ENCODE measurements around the gene KCNF1.

KCNF1 gene

GRCh38 chr2:10880586-10881321 lies 31.0 kb upstream of the KCNF1 start:
- DNase-seq (ENCODE audit: low read depth, low spot score), result no peak
- Histone ChIP-seq H3K4me1 (ENCODE audit: insufficient read depth, insufficient read length) (peaks cover 2% of the 10 kb centered on the region), H3K27me3 (ENCODE audit: insufficient read depth, insufficient read length) (no peaks in the 10 kb centered on the region), H3K9ac (ENCODE audit: insufficient read length, low read depth) (no peak overlapping the region), H3K9me3 (ENCODE audit: insufficient read depth, low read length) (no peaks in the 10 kb centered on the region), H3K36me3 (ENCODE audit: insufficient read depth, insufficient read length, low read length) (no peaks in the 10 kb centered on the region), H3K4me3 (ENCODE audit: insufficient read length, low read depth) (no peak overlapping the region)
- TF ChIP-seq ZNF274 (IDR thresholded peaks at IDR 0.05; ENCODE audit: low read depth, low read length) (no peak), YY1 (IDR thresholded peaks at IDR 0.05; ENCODE audit: insufficient read depth, insufficient read length) (no peak), SUZ12 (IDR thresholded peaks at IDR 0.05; ENCODE audit: extremely low read depth, insufficient read depth, insufficient read length) (no peak)

GRCh38 chr2:10882568-10882967 lies 29.2 kb upstream of the KCNF1 start:
- Histone ChIP-seq H3K27me3 (ENCODE audit: insufficient read depth, insufficient read length) (no peaks in the 10 kb centered on the region), H3K4me1 (ENCODE audit: insufficient read depth, insufficient read length) (peaks cover 2% of the 10 kb centered on the region), H3K9me3 (ENCODE audit: insufficient read depth, low read length) (no peaks in the 10 kb centered on the region), H3K36me3 (ENCODE audit: insufficient read depth, insufficient read length, low read length) (no peaks in the 10 kb centered on the region), H3K4me3 (ENCODE audit: insufficient read length, low read depth) (no peak overlapping the region), H3K9ac (ENCODE audit: insufficient read length, low read depth) (no peak overlapping the region)
- no peak for DNase-seq (ENCODE audit: low read depth, low spot score)
- TF ChIP-seq SUZ12 (IDR thresholded peaks at IDR 0.05; ENCODE audit: extremely low read depth, insufficient read depth, insufficient read length) (no peak), YY1 (IDR thresholded peaks at IDR 0.05; ENCODE audit: insufficient read depth, insufficient read length) (no peak), ZNF274 (IDR thresholded peaks at IDR 0.05; ENCODE audit: low read depth, low read length) (no peak)

DNA sequence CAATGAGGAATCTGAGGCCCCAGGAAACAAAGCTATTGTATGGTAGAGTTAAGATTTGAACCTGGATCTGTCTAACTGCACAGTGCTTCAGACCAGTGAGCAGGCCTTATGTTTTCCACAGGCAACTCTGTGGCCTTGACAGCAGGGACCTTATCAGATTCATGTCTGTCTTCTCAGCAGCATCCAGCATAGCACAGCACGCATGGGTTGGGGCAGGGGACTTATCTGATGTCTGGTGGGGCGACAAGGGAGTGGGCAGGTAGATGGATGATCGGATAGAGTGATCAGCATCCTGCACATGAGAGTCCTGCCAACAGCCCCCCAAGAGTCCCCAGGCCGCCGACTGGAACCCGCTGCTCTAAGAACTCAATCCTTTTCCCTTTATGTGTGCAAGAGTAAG lies 28.7 kb upstream of the KCNF1 start:
- H3K9me3 ChIP-seq (ENCODE audit: insufficient read depth, low read length), result no peaks in the 10 kb centered on the region
- no peak overlapping the region for H3K4me3 ChIP-seq (ENCODE audit: insufficient read length, low read depth)
- H3K9ac ChIP-seq (ENCODE audit: insufficient read length, low read depth), result no peak overlapping the region
- no peaks in the 10 kb centered on the region for H3K27me3 ChIP-seq (ENCODE audit: insufficient read depth, insufficient read length)
- peaks cover 2% of the 10 kb centered on the region for H3K4me1 ChIP-seq (ENCODE audit: insufficient read depth, insufficient read length)
- no peaks in the 10 kb centered on the region for H3K36me3 ChIP-seq (ENCODE audit: insufficient read depth, insufficient read length, low read length)
- TF ChIP-seq SUZ12 (IDR thresholded peaks at IDR 0.05; ENCODE audit: extremely low read depth, insufficient read depth, insufficient read length), result no peak
- no peak for TF ChIP-seq YY1 (IDR thresholded peaks at IDR 0.05; ENCODE audit: insufficient read depth, insufficient read length)
- no peak for TF ChIP-seq ZNF274 (IDR thresholded peaks at IDR 0.05; ENCODE audit: low read depth, low read length)
- no peak for DNase-seq (ENCODE audit: low read depth, low spot score)

DNA sequence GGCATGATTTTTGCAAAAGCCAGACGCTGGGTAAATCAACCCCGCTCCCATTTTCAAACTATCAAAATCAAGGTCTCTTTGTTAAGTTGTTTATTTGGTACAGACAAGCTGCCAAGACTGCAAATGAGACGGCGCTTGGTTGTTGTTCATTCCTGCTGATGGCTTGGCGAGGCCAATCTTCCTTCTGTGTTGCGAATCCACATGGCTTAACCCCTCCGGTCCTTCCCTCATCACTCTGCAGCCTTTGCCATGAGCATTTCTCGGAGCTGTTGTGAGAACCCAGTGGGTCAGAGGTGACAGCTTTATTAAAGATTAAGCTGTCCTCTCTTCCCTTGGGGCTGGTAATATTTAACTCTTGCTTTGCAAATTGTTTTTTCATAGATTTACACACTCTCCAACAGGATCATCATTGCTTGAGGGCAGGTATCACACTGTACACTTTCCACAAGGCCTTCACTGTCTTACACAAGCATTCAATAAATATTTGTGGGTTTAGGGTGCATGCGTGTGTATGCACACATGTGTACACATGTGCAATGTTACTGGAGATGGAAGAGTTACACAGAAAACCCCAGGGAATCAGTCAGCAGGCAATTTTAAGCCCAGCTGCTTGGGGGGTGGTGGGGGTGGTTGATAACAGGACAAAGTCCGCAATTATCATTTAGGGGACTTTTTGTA lies 27.8 kb upstream of the KCNF1 start:
- no peak overlapping the region for H3K4me3 ChIP-seq (ENCODE audit: insufficient read length, low read depth)
- no peaks in the 10 kb centered on the region for H3K27me3 ChIP-seq (ENCODE audit: insufficient read depth, insufficient read length)
- TF ChIP-seq YY1 (IDR thresholded peaks at IDR 0.05; ENCODE audit: insufficient read depth, insufficient read length), result no peak
- TF ChIP-seq SUZ12 (IDR thresholded peaks at IDR 0.05; ENCODE audit: extremely low read depth, insufficient read depth, insufficient read length), result no peak
- no peak for TF ChIP-seq ZNF274 (IDR thresholded peaks at IDR 0.05; ENCODE audit: low read depth, low read length)
- no peaks in the 10 kb centered on the region for H3K36me3 ChIP-seq (ENCODE audit: insufficient read depth, insufficient read length, low read length)
- peaks cover 2% of the 10 kb centered on the region for H3K4me1 ChIP-seq (ENCODE audit: insufficient read depth, insufficient read length)
- H3K9me3 ChIP-seq (ENCODE audit: insufficient read depth, low read length), result no peaks in the 10 kb centered on the region
- no peak for DNase-seq (ENCODE audit: low read depth, low spot score)
- H3K9ac ChIP-seq (ENCODE audit: insufficient read length, low read depth), result no peak overlapping the region

DNA sequence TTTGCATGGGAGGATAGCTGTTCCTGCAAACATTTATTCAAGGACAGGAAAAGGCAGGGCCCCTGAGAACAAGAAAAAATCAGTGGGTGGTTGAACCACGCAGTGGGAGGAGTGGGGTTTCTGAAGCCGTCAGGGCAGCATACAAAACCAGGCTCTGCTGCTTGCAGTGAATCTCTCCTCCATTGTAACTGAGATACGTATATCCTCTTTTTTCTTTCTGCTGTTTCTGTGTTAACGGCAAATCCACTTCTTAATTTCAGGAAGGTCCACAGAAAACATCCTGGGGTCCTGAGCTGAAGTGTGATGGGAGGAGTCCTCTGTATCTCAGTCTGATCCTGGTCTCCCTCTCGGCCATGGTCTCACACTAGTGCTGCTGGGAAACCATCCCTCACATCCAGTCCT lies 27.2 kb upstream of the KCNF1 start:
- no peak overlapping the region for H3K9ac ChIP-seq (ENCODE audit: insufficient read length, low read depth)
- H3K9me3 ChIP-seq (ENCODE audit: insufficient read depth, low read length), result no peaks in the 10 kb centered on the region
- H3K4me3 ChIP-seq (ENCODE audit: insufficient read length, low read depth), result no peak overlapping the region
- no peaks in the 10 kb centered on the region for H3K27me3 ChIP-seq (ENCODE audit: insufficient read depth, insufficient read length)
- peaks cover 2% of the 10 kb centered on the region for H3K4me1 ChIP-seq (ENCODE audit: insufficient read depth, insufficient read length)
- TF ChIP-seq YY1 (IDR thresholded peaks at IDR 0.05; ENCODE audit: insufficient read depth, insufficient read length) (no peak), ZNF274 (IDR thresholded peaks at IDR 0.05; ENCODE audit: low read depth, low read length) (no peak), SUZ12 (IDR thresholded peaks at IDR 0.05; ENCODE audit: extremely low read depth, insufficient read depth, insufficient read length) (no peak)
- no peaks in the 10 kb centered on the region for H3K36me3 ChIP-seq (ENCODE audit: insufficient read depth, insufficient read length, low read length)
- DNase-seq (ENCODE audit: low read depth, low spot score), result no peak

GRCh38 chr2:10885094-10885860 lies 26.5 kb upstream of the KCNF1 start:
- Histone ChIP-seq H3K27me3 (ENCODE audit: insufficient read depth, insufficient read length) (no peaks in the 10 kb centered on the region), H3K36me3 (ENCODE audit: insufficient read depth, insufficient read length, low read length) (no peaks in the 10 kb centered on the region), H3K9me3 (ENCODE audit: insufficient read depth, low read length) (no peaks in the 10 kb centered on the region), H3K9ac (ENCODE audit: insufficient read length, low read depth) (no peak overlapping the region), H3K4me1 (ENCODE audit: insufficient read depth, insufficient read length) (peaks cover 2% of the 10 kb centered on the region), H3K4me3 (ENCODE audit: insufficient read length, low read depth) (no peak overlapping the region)
- no peak for DNase-seq (ENCODE audit: low read depth, low spot score)
- TF ChIP-seq YY1 (IDR thresholded peaks at IDR 0.05; ENCODE audit: insufficient read depth, insufficient read length) (no peak), SUZ12 (IDR thresholded peaks at IDR 0.05; ENCODE audit: extremely low read depth, insufficient read depth, insufficient read length) (no peak), ZNF274 (IDR thresholded peaks at IDR 0.05; ENCODE audit: low read depth, low read length) (no peak)

DNA sequence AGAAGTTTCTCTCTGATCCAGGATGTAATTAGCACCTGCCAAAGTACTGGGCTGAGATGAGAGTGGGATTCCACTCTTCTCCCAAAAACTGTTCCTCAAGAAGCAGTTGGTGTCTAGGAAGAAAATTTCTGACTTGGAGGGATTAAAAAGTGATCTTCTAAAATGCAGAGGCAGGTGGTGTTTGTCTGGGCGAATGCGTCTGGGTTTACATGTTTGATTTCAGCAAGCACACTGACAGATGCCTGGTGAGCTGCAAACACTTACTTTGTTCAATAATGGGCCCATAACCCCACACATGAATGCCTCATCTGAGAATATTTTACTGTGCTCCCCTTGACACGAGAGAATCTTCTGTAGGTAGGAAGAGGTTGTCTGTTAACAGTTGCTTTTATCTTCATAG lies 24.3 kb upstream of the KCNF1 start:
- H3K9me3 ChIP-seq (ENCODE audit: insufficient read depth, low read length), result no peaks in the 10 kb centered on the region
- H3K4me3 ChIP-seq (ENCODE audit: insufficient read length, low read depth), result no peak overlapping the region
- TF ChIP-seq YY1 (IDR thresholded peaks at IDR 0.05; ENCODE audit: insufficient read depth, insufficient read length), result no peak
- TF ChIP-seq ZNF274 (IDR thresholded peaks at IDR 0.05; ENCODE audit: low read depth, low read length), result no peak
- TF ChIP-seq SUZ12 (IDR thresholded peaks at IDR 0.05; ENCODE audit: extremely low read depth, insufficient read depth, insufficient read length), result no peak
- no peak for DNase-seq (ENCODE audit: low read depth, low spot score)
- H3K36me3 ChIP-seq (ENCODE audit: insufficient read depth, insufficient read length, low read length), result no peaks in the 10 kb centered on the region
- no peaks in the 10 kb centered on the region for H3K27me3 ChIP-seq (ENCODE audit: insufficient read depth, insufficient read length)
- peaks cover 2% of the 10 kb centered on the region for H3K4me1 ChIP-seq (ENCODE audit: insufficient read depth, insufficient read length)
- H3K9ac ChIP-seq (ENCODE audit: insufficient read length, low read depth), result no peak overlapping the region
